ENCODE results near the gene FRMD4A.
"Not testable (repeated sequence)": the region's sequence is repeated elsewhere in the genome, so short reads cannot be mapped to it uniquely, and the experiment has no call there.

The FRMD4A gene

GRCh38 chr10:13770760-13771493 lies 559.8 kb downstream of the FRMD4A start:
- Histone ChIP-seq H3K4me1 (ENCODE audit: insufficient read depth, low read length) (peaks cover 4% of the 10 kb centered on the region), H3K9me3 (ENCODE audit: insufficient read depth, low read depth, low read length) (no peaks in the 10 kb centered on the region), H3K4me3 (ENCODE audit: low read length) (no peak overlapping the region), H3K27ac (ENCODE audit: low read depth, low read length) (no peak overlapping the region), H3K27me3 (ENCODE audit: insufficient read depth, low read length) (no peaks in the 10 kb centered on the region), H3K36me3 (ENCODE audit: insufficient read depth, low read length) (peaks cover 10% of the 10 kb centered on the region; the same call in 1 of the 2 replicates), H3K9ac (ENCODE audit: low read depth, low read length) (no peak overlapping the region)
- WGBS: 88% methylated on average over 4 of the region's 4 CpGs

GRCh38 chr10:13769946-13770345 lies 560.8 kb downstream of the FRMD4A start:
- whole genome bisulfite sequencing: 97% methylated on average over 10 of the region's 10 CpGs
- H3K36me3 ChIP-seq (ENCODE audit: insufficient read depth, low read length): peaks cover 10% of the 10 kb centered on the region; the same call in 1 of the 2 replicates
- H3K9ac ChIP-seq (ENCODE audit: low read depth, low read length): no peak overlapping the region
- H3K4me3 ChIP-seq (ENCODE audit: low read length): no peak overlapping the region
- H3K27me3 ChIP-seq (ENCODE audit: insufficient read depth, low read length): no peaks in the 10 kb centered on the region
- no peak overlapping the region for H3K27ac ChIP-seq (ENCODE audit: low read depth, low read length)
- H3K4me1 ChIP-seq (ENCODE audit: insufficient read depth, low read length): peaks cover 4% of the 10 kb centered on the region
- no peaks in the 10 kb centered on the region for H3K9me3 ChIP-seq (ENCODE audit: insufficient read depth, low read depth, low read length)

GRCh38 chr10:13767676-13768178 lies 563.0 kb downstream of the FRMD4A start:
- 59% methylated on average over 13 of the region's 13 CpGs for WGBS
- peaks cover 10% of the 10 kb centered on the region; the same call in 1 of the 2 replicates for H3K36me3 ChIP-seq (ENCODE audit: insufficient read depth, low read length)
- peaks cover 4% of the 10 kb centered on the region for H3K4me1 ChIP-seq (ENCODE audit: insufficient read depth, low read length)
- H3K9ac ChIP-seq (ENCODE audit: low read depth, low read length): no peak overlapping the region
- H3K27me3 ChIP-seq (ENCODE audit: insufficient read depth, low read length): no peaks in the 10 kb centered on the region
- H3K27ac ChIP-seq (ENCODE audit: low read depth, low read length): no peak overlapping the region
- no peaks in the 10 kb centered on the region for H3K9me3 ChIP-seq (ENCODE audit: insufficient read depth, low read depth, low read length)
- no peak overlapping the region for H3K4me3 ChIP-seq (ENCODE audit: low read length)

- 94% methylated on average over 5 of the region's 5 CpGs for WGBS
- not testable (repeated sequence) for H3K36me3 ChIP-seq (ENCODE audit: insufficient read depth, low read length); H3K9ac ChIP-seq (ENCODE audit: low read depth, low read length); H3K4me3 ChIP-seq (ENCODE audit: low read length); H3K27ac ChIP-seq (ENCODE audit: low read depth, low read length); H3K9me3 ChIP-seq (ENCODE audit: insufficient read depth, low read depth, low read length); H3K27me3 ChIP-seq (ENCODE audit: insufficient read depth, low read length); H3K4me1 ChIP-seq (ENCODE audit: insufficient read depth, low read length)
Measured at GRCh38 chr10:13767148-13767547, 563.6 kb downstream of the FRMD4A start.

- H3K4me3 ChIP-seq (ENCODE audit: low read length): no peak overlapping the region
- 95% methylated on average over 19 of the region's 19 CpGs for WGBS
- no peak overlapping the region for H3K27ac ChIP-seq (ENCODE audit: low read depth, low read length)
- H3K36me3 ChIP-seq (ENCODE audit: insufficient read depth, low read length): peaks cover 10% of the 10 kb centered on the region; the same call in 1 of the 2 replicates
- no peaks in the 10 kb centered on the region for H3K4me1 ChIP-seq (ENCODE audit: insufficient read depth, low read length)
- H3K27me3 ChIP-seq (ENCODE audit: insufficient read depth, low read length): no peaks in the 10 kb centered on the region
- H3K9ac ChIP-seq (ENCODE audit: low read depth, low read length): no peak overlapping the region
- no peaks in the 10 kb centered on the region for H3K9me3 ChIP-seq (ENCODE audit: insufficient read depth, low read depth, low read length)
Measured at GRCh38 chr10:13765641-13766341, 564.9 kb downstream of the FRMD4A start.

- Histone ChIP-seq H3K4me3 (ENCODE audit: low read length) (no peak overlapping the region), H3K9ac (ENCODE audit: low read depth, low read length) (no peak overlapping the region), H3K4me1 (ENCODE audit: insufficient read depth, low read length) (peaks cover 30% of the 10 kb centered on the region), H3K9me3 (ENCODE audit: insufficient read depth, low read depth, low read length) (no peaks in the 10 kb centered on the region), H3K36me3 (ENCODE audit: insufficient read depth, low read length) (no peaks in the 10 kb centered on the region; the same call in 1 of the 2 replicates), H3K27me3 (ENCODE audit: insufficient read depth, low read length) (no peaks in the 10 kb centered on the region), H3K27ac (ENCODE audit: low read depth, low read length) (no peak overlapping the region)
- 87% methylated on average over 2 of the region's 2 CpGs for WGBS
Measured at GRCh38 chr10:13761490-13762091, 569.1 kb downstream of the FRMD4A start.

DNA sequence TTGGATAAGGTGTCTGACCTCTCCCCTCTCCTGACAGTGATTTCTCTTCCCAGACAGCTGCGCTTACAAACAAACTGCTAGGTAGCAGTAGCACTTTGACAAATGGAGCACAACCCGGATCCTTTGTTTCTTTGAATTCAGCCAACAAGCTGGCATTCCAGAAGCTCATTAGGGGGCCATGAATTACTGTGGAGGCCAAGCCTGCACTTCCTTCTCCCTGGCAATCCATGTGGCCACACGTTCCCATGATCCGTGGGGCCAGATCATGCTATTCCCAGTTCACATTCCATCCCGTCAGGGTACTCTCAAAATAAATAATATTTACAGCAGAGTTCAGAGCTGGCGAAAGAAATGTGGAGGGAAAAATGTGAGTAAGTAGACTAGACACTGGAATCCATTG lies 571.6 kb downstream of the FRMD4A start:
- WGBS: 34% methylated on average over 6 of the region's 6 CpGs
- Histone ChIP-seq H3K4me3 (ENCODE audit: low read length) (no peak overlapping the region), H3K36me3 (ENCODE audit: insufficient read depth, low read length) (no peaks in the 10 kb centered on the region; the same call in 1 of the 2 replicates), H3K27me3 (ENCODE audit: insufficient read depth, low read length) (no peaks in the 10 kb centered on the region), H3K9me3 (ENCODE audit: insufficient read depth, low read depth, low read length) (no peaks in the 10 kb centered on the region), H3K27ac (ENCODE audit: low read depth, low read length) (peak overlapping the region; percentile 86), H3K9ac (ENCODE audit: low read depth, low read length) (peak overlapping the region; percentile 37), H3K4me1 (ENCODE audit: insufficient read depth, low read length) (peaks cover 30% of the 10 kb centered on the region)

- peak overlapping the region; percentile 86; the same call in 1 of the 2 replicates for H3K27ac ChIP-seq (ENCODE audit: low read depth, low read length)
Measured at GRCh38 chr10:13758756-13759155, 572.0 kb downstream of the FRMD4A start.

GRCh38 chr10:13758312-13758711 lies 572.4 kb downstream of the FRMD4A start:
- H3K27ac ChIP-seq (ENCODE audit: low read depth, low read length): peak overlapping the region; percentile 86
- no peak overlapping the region for H3K4me3 ChIP-seq (ENCODE audit: low read length)
- no peak overlapping the region for H3K9ac ChIP-seq (ENCODE audit: low read depth, low read length)
- H3K4me1 ChIP-seq (ENCODE audit: insufficient read depth, low read length): peaks cover 30% of the 10 kb centered on the region
- H3K27me3 ChIP-seq (ENCODE audit: insufficient read depth, low read length): no peaks in the 10 kb centered on the region
- WGBS: 62% methylated on average over 3 of the region's 3 CpGs
- H3K36me3 ChIP-seq (ENCODE audit: insufficient read depth, low read length): no peaks in the 10 kb centered on the region; the same call in 1 of the 2 replicates
- H3K9me3 ChIP-seq (ENCODE audit: insufficient read depth, low read depth, low read length): no peaks in the 10 kb centered on the region

More at GRCh38 chr10:13758756-13759155, 572.0 kb downstream of the FRMD4A start:
- Histone ChIP-seq H3K36me3 (ENCODE audit: insufficient read depth, low read length) (no peaks in the 10 kb centered on the region; the same call in 1 of the 2 replicates), H3K4me1 (ENCODE audit: insufficient read depth, low read length) (peaks cover 30% of the 10 kb centered on the region), H3K9ac (ENCODE audit: low read depth, low read length) (peak overlapping the region; percentile 37; the same call in 1 of the 2 replicates), H3K4me3 (ENCODE audit: low read length) (no peak overlapping the region), H3K9me3 (ENCODE audit: insufficient read depth, low read depth, low read length) (no peaks in the 10 kb centered on the region), H3K27me3 (ENCODE audit: insufficient read depth, low read length) (no peaks in the 10 kb centered on the region)
- 72% methylated on average over 4 of the region's 5 CpGs for WGBS

GRCh38 chr10:13754277-13754676 lies 576.4 kb downstream of the FRMD4A start:
- Histone ChIP-seq H3K4me3 (ENCODE audit: low read length) (no peak overlapping the region), H3K9ac (ENCODE audit: low read depth, low read length) (no peak overlapping the region), H3K27me3 (ENCODE audit: insufficient read depth, low read length) (no peaks in the 10 kb centered on the region), H3K9me3 (ENCODE audit: insufficient read depth, low read depth, low read length) (no peaks in the 10 kb centered on the region), H3K36me3 (ENCODE audit: insufficient read depth, low read length) (peaks cover 9% of the 10 kb centered on the region; the same call in 1 of the 2 replicates), H3K4me1 (ENCODE audit: insufficient read depth, low read length) (peaks cover 23% of the 10 kb centered on the region), H3K27ac (ENCODE audit: low read depth, low read length) (no peak overlapping the region)
- WGBS: no CpG with 5 or more reads among the region's 2 CpGs

All from HUES64 (cell line).